Renal cortical epithelial cell (primary cell): Measurements from ENCODE around the gene BANK1. TPM values are rescaled to one million over a fixed set of nuclear protein-coding genes. Genes with fewer than 3 reads are reported as not detected.
A peak's percentile ranks its signal among the peaks of the same experiment; 100 is the strongest.
"Not testable (repeated sequence)": the region's sequence is repeated elsewhere in the genome, so short reads cannot be mapped to it uniquely, and the experiment has no call there.

Experiments
- DNase-seq: peaks from one replicate; pipeline ENCODE4 v3.0.0-alpha.2; 2011; ENCODE audit warnings: low read depth
- total RNA-seq: library from RNA; depleted of rRNA; stranded (reverse); fragments of >200 nt; gene quantifications from 2 replicates; pipeline ENCODE4 v1.2.3, GENCODE V29; 2014

BANK1 gene
- total RNA-seq, 1 donor from 2014 or later: 1.9 TPM

DNA sequence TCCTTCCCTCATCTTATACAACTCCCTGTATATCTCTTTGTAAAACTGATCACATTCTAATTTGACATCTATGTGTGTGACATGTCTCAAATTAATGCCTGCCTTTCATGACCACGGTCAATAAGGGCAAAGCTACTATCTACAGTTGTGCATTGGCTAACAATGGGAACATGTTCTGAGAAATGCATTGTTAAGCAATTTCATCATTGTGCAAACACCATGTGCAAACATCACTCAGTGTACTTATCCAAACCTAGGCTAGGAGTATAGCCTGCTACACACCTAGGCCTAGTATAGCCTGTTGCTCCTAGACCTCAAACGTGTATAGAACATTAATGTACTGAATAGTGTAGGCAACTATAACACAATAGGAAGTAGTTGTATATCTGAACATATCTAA lies 95.0 kb downstream of the BANK1 start:
- peak; percentile 25 for DNase-seq

DNA sequence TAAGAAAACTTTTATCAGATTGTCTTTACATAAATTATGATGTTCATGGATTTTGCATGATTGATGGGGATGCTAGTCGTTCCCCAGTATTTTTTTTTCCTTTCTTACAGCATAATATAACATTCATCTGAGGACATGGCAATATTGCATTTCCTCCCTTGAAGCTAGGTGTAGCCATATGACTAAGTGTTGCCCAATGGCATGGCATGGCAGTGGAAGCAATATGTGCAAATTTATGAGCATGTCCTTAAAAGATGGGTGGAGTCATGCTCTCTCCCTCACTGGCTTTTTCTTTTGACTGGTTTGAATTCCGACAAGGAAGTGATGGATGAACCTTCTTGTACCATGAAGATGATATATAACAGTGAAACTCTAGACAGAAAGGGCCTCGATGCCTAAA lies 96.3 kb downstream of the BANK1 start:
- no peak for DNase-seq

GRCh38 chr4:101888472-101888871 lies 97.9 kb downstream of the BANK1 start:
- DNase-seq: no peak

DNA sequence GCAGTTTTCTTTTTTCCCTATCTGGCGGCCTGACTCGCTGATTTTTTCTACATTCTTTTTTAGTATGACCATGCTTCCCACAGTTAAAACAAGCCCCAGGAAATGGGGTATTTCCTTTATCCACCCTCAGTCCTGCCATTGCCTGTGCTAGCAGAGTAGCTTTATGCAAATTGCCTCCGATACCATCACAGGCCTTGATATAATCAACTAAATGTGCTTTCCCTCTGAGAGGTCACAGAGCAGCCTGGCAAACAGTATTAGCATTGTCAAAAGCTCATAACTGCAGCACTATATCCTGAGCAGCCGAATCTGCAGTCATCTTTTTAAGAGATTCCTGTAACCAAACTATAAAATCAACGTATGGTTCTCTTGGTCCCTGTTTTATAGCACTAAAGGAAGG lies 115.0 kb downstream of the BANK1 start:
- not testable (repeated sequence) for DNase-seq

GRCh38 chr4:101910786-101911373 lies 120.3 kb downstream of the BANK1 start:
- DNase-seq: no peak

DNA sequence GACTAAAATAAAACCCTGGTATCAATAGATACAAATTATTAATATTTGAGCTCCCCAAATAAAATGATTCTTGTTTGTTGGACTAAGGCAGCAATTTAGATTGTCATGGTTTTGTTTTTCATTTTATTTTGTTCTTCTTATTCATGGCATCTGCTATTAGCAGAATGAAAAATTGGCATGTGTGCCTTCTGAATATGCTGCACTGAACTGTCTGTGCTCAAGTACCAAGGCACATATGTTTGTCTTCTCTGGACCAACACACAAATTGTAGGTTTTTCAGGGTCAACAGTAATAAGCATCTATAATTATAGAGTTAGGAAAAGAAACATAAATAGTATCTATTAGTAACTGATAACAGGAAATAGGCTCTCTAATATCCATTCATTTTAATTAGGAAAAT lies 121.1 kb downstream of the BANK1 start:
- no peak for DNase-seq

- DNase-seq: no peak
Measured at GRCh38 chr4:101914761-101915160, 124.2 kb downstream of the BANK1 start.

DNA sequence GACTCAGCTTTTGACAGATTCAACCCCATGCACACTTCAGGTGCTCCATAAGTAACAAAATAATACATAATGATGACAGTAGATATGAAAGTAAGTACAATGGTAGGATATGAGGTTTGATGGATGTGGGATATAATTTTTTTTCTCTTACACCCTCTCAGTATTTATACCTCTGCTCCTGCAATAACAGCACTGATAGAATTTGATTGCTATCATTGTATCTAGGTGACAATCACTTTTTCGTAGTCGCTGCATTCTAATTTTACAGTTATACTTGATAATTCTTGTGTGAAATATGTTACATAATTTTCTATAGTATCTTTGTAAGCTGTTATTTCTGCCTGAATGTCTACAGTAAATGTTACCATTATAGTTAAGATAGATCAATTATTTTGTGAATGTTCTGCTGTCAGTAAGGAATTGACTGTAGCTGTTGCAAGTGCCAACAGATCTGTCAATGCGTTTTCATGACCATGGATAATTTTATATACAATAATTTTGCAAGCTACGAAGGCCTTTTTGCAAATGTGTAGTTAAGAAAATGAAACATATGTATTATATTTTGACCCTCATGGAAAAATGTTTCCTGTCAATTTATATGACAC lies 128.9 kb downstream of the BANK1 start:
- DNase-seq: no peak

GRCh38 chr4:101921370-101921769 lies 130.8 kb downstream of the BANK1 start:
- no peak for DNase-seq

DNA sequence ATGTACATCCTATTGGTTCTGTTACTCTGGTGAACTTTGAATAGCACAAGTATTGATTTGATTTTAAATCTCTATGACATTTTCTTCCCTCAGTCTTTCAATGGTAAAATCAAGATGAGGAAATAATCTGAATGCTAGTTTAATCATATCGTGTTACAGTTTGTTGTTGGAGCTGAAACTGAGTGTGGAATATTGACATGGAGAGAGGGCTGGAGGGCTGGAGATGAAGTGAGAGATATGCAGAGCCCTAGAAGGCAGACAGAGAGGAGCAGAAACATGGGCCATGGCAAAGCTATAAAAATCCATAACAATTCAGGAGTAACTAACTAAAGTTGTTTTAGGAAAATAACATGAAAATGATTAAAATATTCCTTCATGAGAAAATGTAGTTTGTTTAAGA lies 141.1 kb downstream of the BANK1 start:
- DNase-seq: no peak

GRCh38 chr4:101933855-101934254 lies 143.3 kb downstream of the BANK1 start:
- DNase-seq: no peak

DNA sequence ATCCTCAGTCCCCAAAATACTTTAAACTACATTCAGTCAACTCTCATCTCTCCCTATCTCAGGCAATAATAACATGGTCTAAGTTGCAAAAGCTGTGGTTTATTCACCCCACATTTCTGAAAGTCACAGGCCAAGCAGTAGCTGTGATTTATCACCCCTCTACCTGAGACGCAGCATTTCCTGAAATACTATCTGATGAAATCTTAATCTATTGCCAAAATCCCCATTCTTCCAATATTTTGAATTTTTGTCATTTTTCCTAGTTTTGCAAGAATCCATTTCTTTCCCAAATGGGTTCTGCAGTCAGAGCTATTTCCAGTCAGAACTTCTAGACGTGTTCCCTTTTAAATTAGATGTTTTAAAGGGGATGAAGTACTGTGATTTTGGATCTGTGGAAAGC lies 148.3 kb downstream of the BANK1 start:
- no peak for DNase-seq

DNA sequence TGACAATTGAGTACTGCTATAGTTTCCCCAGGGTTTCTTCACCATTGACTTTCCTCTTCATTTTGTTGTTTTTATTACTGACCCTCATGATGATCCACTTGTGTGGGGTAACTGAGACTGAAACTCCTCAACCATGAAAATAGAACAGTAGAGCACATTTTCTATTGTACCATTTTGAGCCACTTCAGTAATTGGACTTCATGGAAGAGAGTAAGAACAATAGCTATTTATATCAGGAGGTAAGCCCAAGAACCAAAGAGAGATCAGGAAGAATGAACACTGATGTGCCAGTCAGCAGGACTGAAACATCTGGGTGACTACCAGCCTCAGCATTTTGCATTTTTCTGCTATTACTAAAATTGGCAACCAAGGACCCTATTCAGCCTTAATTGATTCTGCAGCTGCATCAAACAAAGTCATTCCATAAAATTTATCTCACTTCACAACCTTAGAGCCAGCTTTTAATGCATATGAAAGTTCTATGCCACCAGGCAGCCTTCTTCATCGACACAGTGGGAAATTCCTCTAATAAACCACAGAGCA lies 151.4 kb downstream of the BANK1 start:
- DNase-seq: peak; percentile 70

DNA sequence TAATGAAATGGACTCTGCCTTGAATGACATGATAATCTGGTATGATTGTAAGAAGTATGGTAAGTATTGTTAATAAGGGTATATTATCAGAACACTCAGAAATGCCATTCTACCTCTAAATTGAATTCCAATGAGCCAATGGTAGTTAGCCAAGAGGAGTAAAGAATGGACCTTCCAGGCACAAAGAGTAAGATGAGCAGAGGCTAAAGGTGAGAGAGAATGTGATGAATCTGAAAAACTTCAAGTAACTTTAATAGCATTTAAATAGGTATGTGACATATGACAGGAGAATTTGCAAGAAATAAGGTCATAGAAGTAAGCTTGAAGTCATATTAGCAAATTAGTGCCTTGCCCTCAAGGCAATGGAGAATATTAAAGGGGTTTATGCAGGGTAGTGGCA lies 152.4 kb downstream of the BANK1 start:
- no peak for DNase-seq

GRCh38 chr4:101944649-101945048 lies 154.1 kb downstream of the BANK1 start:
- peak; percentile 73 for DNase-seq

GRCh38 chr4:101948055-101948454 lies 157.5 kb downstream of the BANK1 start:
- DNase-seq: no peak

DNA sequence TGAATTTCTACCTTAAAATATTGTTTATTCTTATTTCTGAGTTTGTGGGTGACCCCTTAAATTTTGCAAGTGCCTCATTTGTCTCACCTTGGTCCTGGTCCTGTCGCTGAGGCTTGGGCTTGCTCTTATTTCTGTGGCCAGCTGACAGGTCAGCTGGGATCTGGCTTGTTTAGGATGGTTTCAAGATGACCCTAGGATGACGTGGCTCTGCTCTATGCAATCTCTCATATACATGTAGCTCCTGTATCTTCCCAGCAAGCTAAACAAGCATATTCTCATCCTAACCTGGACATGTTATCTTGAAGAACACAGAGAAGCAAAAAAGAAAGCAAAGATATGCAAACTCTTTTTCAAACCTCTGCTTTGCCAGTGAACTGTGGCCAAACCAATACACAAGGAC lies 158.4 kb downstream of the BANK1 start:
- DNase-seq: no peak

- DNase-seq: no peak
Measured at GRCh38 chr4:101950258-101950979, 159.9 kb downstream of the BANK1 start.

DNA sequence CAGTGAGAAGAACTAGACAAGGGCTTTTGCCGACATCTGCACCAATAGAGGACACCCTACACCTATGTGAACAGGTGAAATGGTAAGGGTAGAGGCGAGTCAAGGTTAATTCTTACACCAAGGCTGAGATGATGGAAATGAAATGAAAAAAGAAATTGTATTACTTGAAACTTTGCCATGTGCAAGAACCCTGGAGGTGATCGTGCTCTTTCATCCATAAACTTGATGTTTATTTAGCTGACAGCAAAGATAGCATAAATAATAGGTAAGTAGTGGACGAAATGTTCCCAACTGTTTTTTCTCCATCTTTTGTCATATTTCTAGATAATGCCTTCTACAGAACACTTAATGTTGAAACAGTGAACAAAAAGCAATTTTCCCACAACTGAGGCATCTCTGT lies 162.5 kb downstream of the BANK1 start:
- DNase-seq: peak; percentile 11

- peak; percentile 88 for DNase-seq
Measured at GRCh38 chr4:101953949-101954348, 163.4 kb downstream of the BANK1 start.

- no peak for DNase-seq
Measured at GRCh38 chr4:101954351-101954750, 163.8 kb downstream of the BANK1 start.

GRCh38 chr4:101954975-101955678 lies 164.6 kb downstream of the BANK1 start:
- peak; percentile 63 for DNase-seq
